Sigmoid colon (tissue), 3 donors: ENCODE results near the gene MIOX.

Source experiments
- POLR2A ChIP-seq, 2 donors: fragments of 450-650 bp; IDR thresholded peaks; one replicate each; pipeline ENCODE4 v1.6.1; 2016; ENCODE audit warnings: antibody characterized with exemption in 2 of 2, mild to moderate bottlenecking in 2 of 2, moderate library complexity in 2 of 2
- TF ChIP-seq, protein P1 (sequence below), 4 experiments: fragments of 450-650 bp in 3 of 4; fragments of 200-600 bp in 1 of 4; IDR thresholded peaks; one replicate each; pipeline ENCODE4 v1.5.1; 2016 to 2019; ENCODE audit warnings: antibody characterized with exemption in 4 of 4, mild to moderate bottlenecking in 3 of 4, moderate library complexity in 2 of 4

GRCh38 chr22:50498322-50498890, 11.7 kb downstream of the MIOX start:
- TF ChIP-seq, protein P1, sequence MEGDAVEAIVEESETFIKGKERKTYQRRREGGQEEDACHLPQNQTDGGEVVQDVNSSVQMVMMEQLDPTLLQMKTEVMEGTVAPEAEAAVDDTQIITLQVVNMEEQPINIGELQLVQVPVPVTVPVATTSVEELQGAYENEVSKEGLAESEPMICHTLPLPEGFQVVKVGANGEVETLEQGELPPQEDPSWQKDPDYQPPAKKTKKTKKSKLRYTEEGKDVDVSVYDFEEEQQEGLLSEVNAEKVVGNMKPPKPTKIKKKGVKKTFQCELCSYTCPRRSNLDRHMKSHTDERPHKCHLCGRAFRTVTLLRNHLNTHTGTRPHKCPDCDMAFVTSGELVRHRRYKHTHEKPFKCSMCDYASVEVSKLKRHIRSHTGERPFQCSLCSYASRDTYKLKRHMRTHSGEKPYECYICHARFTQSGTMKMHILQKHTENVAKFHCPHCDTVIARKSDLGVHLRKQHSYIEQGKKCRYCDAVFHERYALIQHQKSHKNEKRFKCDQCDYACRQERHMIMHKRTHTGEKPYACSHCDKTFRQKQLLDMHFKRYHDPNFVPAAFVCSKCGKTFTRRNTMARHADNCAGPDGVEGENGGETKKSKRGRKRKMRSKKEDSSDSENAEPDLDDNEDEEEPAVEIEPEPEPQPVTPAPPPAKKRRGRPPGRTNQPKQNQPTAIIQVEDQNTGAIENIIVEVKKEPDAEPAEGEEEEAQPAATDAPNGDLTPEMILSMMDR (IDR thresholded peaks at IDR 0.05) = peak in 3 of 4 experiments; percentile 17 to 28 (median 24)
- TF ChIP-seq POLR2A (IDR thresholded peaks at IDR 0.05) = no peak
